ACC112 (cell line): ENCODE measurements around the gene CLDN9.
A peak's percentile ranks its signal among the peaks of the same experiment; 100 is the strongest.

Source experiments
- H2AFZ ChIP-seq: fragments of 200-600 bp; sonication (generic); one replicate; pipeline ENCODE4 v1.6.0; 2017; ENCODE audit warnings: antibody characterized with exemption, low read length; ENCODE audit not compliant: unreplicated experiment
- H3K27ac ChIP-seq: fragments of 200-600 bp; sonication (generic); 2 replicates; pipeline ENCODE4 v1.5.1; 2014; ENCODE audit warnings: low read depth, mild to moderate bottlenecking, antibody characterized with exemption, low read length, moderate library complexity
- H3K27me3 ChIP-seq: fragments of 200-600 bp; sonication (generic); 2 replicates; pipeline ENCODE4 v1.6.1; 2014; ENCODE audit warnings: mild to moderate bottlenecking, antibody characterized with exemption, low read length, moderate library complexity, mixed read lengths; ENCODE audit not compliant: insufficient read depth
- H3K36me3 ChIP-seq: fragments of 200-600 bp; sonication (generic); 2 replicates; pipeline ENCODE4 v1.6.1; 2016; ENCODE audit warnings: mild to moderate bottlenecking, antibody characterized with exemption, low read length, moderate library complexity, mixed read lengths; ENCODE audit not compliant: insufficient read depth
- H3K4me1 ChIP-seq: fragments of 200-600 bp; sonication (generic); one replicate; pipeline ENCODE4 v1.6.1; 2016; ENCODE audit warnings: low read length, mixed read lengths; ENCODE audit not compliant: insufficient read depth, unreplicated experiment, control insufficient read depth
- H3K4me3 ChIP-seq: fragments of 200-600 bp; sonication (generic); 2 replicates; pipeline ENCODE4 v1.5.1; 2014; ENCODE audit warnings: mild to moderate bottlenecking, low read depth, low read length
- H3K79me2 ChIP-seq: fragments of 200-600 bp; sonication (generic); one replicate; pipeline ENCODE4 v1.6.0; 2016; ENCODE audit warnings: low read length; ENCODE audit not compliant: control insufficient read depth, unreplicated experiment, insufficient read depth

Gene CLDN9

GRCh38 chr16:3019594-3020246 lies 7.0 kb downstream of the CLDN9 start:
- Histone ChIP-seq H3K27ac (peak overlapping the region; percentile 99), H3K36me3 (no peaks in the 10 kb centered on the region), H3K79me2 (no peaks in the 10 kb centered on the region), H2AFZ (peak overlapping the region; percentile 73), H3K27me3 (no peaks in the 10 kb centered on the region), H3K4me1 (peaks cover 10% of the 10 kb centered on the region), H3K4me3 (peak overlapping the region; percentile 93)

- H2AFZ ChIP-seq = peak within 1 kb of the TSS; percentile 73
Observed at GRCh38 chr16:3020247-3020603, 7.5 kb downstream of the CLDN9 start, which contains the start of gene TNFRSF12A. Gene TNFRSF12A, plus strand, starts transcription at chr16:3020368. Its CDS starts 30 bp downstream, at chr16:3020398.

DNA sequence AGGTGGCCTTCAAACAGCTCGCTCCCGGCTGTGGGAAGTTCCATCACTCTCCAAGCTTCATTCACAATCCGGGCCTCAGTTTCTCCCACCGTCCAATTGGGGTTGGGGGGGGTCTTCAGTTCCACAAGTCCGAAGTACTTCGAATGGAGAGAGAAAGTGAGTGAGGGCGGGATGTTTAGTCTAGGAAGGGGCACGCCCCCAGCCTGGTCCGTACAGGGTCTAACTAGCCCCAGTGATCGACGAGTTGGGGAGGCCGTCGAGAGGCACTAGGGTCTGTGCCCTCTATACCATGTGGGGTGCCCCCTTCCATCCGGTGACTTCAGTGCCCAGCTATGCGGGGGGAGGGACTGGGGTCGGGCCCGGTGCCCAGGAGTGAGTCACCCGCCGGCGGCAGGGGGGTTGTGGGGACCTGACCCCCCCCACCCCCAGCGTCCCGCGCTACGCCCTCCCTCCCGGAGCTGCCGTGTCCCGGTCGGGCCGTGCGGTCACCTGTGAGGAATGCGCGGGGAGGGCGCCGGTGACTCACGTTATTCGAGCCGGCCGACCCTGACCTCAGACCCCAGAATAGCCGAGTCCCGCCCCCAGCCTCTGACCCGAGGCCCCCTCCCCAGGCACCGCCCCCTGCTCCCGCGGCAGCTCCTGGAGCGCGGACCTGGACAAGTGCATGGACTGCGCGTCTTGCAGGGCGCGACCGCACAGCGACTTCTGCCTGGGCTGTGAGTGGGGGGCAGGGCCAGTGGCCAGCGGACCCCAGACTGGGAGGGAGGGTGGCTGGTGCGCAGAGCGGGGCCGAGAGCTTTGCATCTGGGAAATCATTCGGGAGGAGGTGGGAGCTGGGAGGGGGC lies 8.1 kb downstream of the CLDN9 start:
- peak overlapping the region; percentile 18 for H2AFZ ChIP-seq
- no peaks in the 10 kb centered on the region for H3K79me2 ChIP-seq
- H3K4me1 ChIP-seq = peaks cover 10% of the 10 kb centered on the region
- H3K27me3 ChIP-seq = no peaks in the 10 kb centered on the region
- H3K36me3 ChIP-seq = no peaks in the 10 kb centered on the region
- H3K27ac ChIP-seq = peak overlapping the region; percentile 99
- peak overlapping the region; percentile 93 for H3K4me3 ChIP-seq

More at GRCh38 chr16:3020247-3020603, 7.5 kb downstream of the CLDN9 start, which contains the start of gene TNFRSF12A:
- H3K27ac ChIP-seq = peak within 1 kb of the TSS; percentile 99
- H3K27me3 ChIP-seq = no peaks in the 10 kb centered on the region
- H3K4me3 ChIP-seq = peak within 1 kb of the TSS; percentile 93
- peaks cover 10% of the 10 kb centered on the region for H3K4me1 ChIP-seq
- no peaks in the 10 kb centered on the region for H3K36me3 ChIP-seq
- no peaks in the 10 kb centered on the region for H3K79me2 ChIP-seq

DNA sequence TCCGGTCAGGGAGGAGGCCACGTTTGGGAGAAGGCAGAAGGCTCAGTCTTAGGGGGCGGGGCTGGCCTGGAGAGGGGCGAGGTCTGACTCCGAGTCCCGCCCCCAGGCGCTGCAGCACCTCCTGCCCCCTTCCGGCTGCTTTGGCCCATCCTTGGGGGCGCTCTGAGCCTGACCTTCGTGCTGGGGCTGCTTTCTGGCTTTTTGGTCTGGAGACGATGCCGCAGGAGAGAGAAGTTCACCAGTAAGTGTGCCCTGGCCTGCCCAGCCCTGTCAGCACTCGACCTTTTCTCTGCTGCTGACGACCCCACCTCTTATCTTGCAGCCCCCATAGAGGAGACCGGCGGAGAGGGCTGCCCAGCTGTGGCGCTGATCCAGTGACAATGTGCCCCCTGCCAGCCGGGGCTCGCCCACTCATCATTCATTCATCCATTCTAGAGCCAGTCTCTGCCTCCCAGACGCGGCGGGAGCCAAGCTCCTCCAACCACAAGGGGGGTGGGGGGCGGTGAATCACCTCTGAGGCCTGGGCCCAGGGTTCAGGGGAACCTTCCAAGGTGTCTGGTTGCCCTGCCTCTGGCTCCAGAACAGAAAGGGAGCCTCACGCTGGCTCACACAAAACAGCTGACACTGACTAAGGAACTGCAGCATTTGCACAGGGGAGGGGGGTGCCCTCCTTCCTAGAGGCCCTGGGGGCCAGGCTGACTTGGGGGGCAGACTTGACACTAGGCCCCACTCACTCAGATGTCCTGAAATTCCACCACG lies 8.9 kb downstream of the CLDN9 start:
- Histone ChIP-seq H3K79me2 (no peaks in the 10 kb centered on the region), H3K4me3 (peak overlapping the region; percentile 93), H3K27me3 (no peaks in the 10 kb centered on the region), H3K27ac (peak overlapping the region; percentile 99), H3K36me3 (no peaks in the 10 kb centered on the region), H3K4me1 (peaks cover 10% of the 10 kb centered on the region), H2AFZ (no peak overlapping the region)

DNA sequence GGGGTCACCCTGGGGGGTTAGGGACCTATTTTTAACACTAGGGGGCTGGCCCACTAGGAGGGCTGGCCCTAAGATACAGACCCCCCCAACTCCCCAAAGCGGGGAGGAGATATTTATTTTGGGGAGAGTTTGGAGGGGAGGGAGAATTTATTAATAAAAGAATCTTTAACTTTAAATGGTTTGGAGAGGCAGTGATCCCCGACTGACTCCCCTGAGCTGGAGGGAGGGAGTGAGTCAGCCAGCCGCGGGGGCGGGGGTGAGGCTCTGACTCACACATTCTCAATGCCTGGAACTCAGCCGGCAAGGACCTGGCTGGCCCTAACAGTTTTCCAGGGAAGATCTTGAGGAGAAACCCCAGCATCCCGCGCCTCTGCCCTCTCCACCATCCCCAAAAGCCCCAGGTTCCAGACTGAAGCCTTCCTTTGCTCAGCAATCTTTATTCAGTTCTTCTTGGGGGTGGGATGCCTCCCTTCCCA lies 9.5 kb downstream of the CLDN9 start:
- Histone ChIP-seq H3K36me3 (no peaks in the 10 kb centered on the region), H3K79me2 (no peaks in the 10 kb centered on the region), H3K4me1 (peaks cover 10% of the 10 kb centered on the region), H3K27ac (peak overlapping the region; percentile 99), H2AFZ (no peak overlapping the region), H3K27me3 (no peaks in the 10 kb centered on the region), H3K4me3 (peak overlapping the region; percentile 93)

- peak overlapping the region; percentile 99 for H3K27ac ChIP-seq
- H3K4me1 ChIP-seq = peaks cover 10% of the 10 kb centered on the region
- no peaks in the 10 kb centered on the region for H3K27me3 ChIP-seq
- peak overlapping the region; percentile 93 for H3K4me3 ChIP-seq
- no peak overlapping the region for H2AFZ ChIP-seq
- no peaks in the 10 kb centered on the region for H3K79me2 ChIP-seq
- no peaks in the 10 kb centered on the region for H3K36me3 ChIP-seq
Observed at GRCh38 chr16:3022684-3023414, 10.1 kb downstream of the CLDN9 start.

DNA sequence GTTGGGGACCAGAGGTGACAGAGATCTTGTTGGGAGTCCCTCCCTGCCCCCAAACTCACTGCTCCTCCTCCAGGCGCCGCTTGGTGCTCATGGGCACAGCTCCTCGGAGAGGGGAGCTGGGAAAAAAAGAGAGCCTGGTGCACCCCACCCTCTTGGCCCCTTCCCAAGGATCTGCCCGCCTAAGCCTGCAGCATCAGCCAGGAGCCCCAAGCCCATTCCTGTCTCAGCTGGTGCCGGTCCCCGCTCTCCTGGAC lies 10.6 kb downstream of the CLDN9 start:
- no peaks in the 10 kb centered on the region for H3K79me2 ChIP-seq
- H3K27ac ChIP-seq = peak overlapping the region; percentile 99
- no peaks in the 10 kb centered on the region for H3K36me3 ChIP-seq
- H3K4me1 ChIP-seq = peaks cover 10% of the 10 kb centered on the region
- H3K4me3 ChIP-seq = peak overlapping the region; percentile 93
- no peak overlapping the region for H2AFZ ChIP-seq
- no peaks in the 10 kb centered on the region for H3K27me3 ChIP-seq

DNA sequence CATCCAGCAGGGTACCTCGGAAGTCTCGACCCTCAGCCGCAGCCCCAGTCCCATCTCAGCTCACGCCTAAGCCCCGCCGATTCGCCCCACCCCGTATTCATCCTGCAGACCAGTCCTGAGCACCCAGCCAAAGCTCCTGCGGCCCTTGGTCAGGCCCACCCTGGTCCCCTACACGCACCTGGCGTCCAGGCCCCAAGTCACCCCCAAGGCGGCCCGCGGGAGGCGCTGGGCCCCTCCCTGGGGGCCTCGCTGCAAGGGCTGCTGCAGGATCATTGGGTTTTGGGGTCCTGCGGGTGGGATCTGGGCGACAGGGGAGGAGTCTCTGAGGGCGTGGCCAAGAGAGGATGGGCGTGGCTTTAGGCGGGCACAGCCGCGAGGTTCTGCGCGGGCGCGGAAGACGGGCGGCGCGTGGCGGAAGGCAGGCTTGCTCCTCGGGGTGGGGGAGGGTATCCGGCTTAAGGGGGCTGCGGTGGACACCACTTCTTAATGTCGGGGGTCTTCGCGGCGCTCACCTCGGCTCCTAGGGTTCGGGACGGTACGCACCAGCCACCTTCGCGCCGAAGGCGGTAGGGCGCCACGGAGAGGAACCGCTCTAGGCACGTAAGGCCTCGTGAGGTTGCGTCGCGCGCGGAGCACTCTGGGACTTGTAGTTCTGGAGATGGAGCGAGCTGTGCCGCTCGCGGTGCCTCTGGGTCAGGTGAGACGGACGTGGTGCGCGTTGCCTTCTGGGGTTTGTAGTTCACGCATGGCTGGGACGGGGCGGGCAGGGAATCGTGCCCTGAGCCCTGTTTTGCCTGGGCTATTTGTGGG lies 11.2 kb downstream of the CLDN9 start, which contains the start of the genes HCFC1R1 and THOC6:
HCFC1R1 (minus strand) TSS at position 274 of the 810 bp plus-strand sequence; CDS start at position 273, 1 bp downstream.
THOC6 (plus strand) TSS at position 367 of the 810 bp plus-strand sequence; CDS start at position 659, 292 bp downstream.
- H3K27ac ChIP-seq = peak within 1 kb of the TSS; percentile 99
- peaks cover 10% of the 10 kb centered on the region for H3K4me1 ChIP-seq
- H3K79me2 ChIP-seq = no peaks in the 10 kb centered on the region

DNA sequence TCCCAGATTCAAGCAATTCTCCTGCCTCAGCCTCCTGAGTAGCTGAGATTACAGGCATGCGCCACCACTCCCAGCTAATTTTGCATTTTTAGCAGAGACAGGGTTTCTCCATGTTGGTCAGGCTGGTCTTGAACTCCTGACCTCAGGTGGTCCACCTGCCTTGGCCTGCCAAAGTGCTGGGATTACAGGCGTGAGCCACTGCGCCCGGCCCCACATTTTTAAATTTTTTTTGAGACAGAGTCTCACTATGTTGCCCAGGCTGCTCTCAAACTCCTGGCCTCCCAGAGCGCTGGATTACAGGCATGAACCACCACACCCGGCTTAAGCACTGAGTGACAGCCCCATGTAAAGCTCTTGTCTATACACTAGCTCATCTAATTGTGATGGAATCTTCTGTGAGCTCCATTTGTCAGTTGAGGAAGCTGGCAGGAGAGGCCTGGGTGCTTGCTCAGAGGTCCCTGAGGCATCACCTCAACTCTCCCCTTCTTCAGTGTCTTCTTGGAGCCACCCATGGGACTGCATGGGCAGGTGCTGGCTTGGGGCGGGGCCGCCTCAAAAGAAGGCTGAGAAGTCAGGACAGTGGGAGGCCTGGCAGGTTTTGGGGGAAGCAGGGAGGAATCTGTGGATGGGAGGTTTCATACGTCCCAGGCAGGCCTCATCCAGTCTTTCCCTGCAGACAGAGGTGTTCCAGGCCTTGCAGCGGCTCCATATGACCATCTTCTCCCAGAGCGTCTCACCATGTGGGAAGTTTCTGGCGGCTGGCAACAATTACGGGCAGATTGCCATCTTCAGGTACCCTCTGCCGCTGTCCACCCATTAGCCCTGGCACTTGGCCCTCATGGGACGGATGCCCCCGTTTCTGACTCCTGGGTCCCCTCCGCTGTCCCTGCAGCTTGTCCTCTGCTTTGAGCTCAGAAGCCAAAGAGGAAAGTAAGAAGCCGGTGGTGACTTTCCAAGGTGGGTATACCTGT lies 12.6 kb downstream of the CLDN9 start:
- Histone ChIP-seq H2AFZ (no peak overlapping the region), H3K36me3 (no peaks in the 10 kb centered on the region), H3K27me3 (no peaks in the 10 kb centered on the region), H3K4me1 (peaks cover 10% of the 10 kb centered on the region), H3K4me3 (no peak overlapping the region), H3K27ac (no peak overlapping the region), H3K79me2 (no peaks in the 10 kb centered on the region)

More for the DNA sequence above, 11.2 kb downstream of the CLDN9 start, which contains the start of the genes HCFC1R1 and THOC6:
- peak within 1 kb of the TSS; percentile 93 for H3K4me3 ChIP-seq
- no peaks in the 10 kb centered on the region for H3K27me3 ChIP-seq
- H2AFZ ChIP-seq = no peak within 1 kb of the TSS
- H3K36me3 ChIP-seq = no peaks in the 10 kb centered on the region
